Posterior cingulate gyrus (tissue), 11 donors: ENCODE results near the gene PDE4DIP.
"Not testable (repeated sequence)": the region's sequence is repeated elsewhere in the genome, so short reads cannot be mapped to it uniquely, and the experiment has no call there.

Experiments
- DNase-seq, 10 donors: peaks; one replicate each; pipeline versions ENCODE4 v3.0.0 to v3.0.0-alpha.2; 2020 to 2021; ENCODE audit warnings: mixed read lengths in 3 of 10
- intact Hi-C: fragments of 100-400 bp; cut with DNase I; formaldehyde crosslinking; loops from one replicate; pipeline ENCODE4 v1.15.1; 2023

Gene PDE4DIP

DNA sequence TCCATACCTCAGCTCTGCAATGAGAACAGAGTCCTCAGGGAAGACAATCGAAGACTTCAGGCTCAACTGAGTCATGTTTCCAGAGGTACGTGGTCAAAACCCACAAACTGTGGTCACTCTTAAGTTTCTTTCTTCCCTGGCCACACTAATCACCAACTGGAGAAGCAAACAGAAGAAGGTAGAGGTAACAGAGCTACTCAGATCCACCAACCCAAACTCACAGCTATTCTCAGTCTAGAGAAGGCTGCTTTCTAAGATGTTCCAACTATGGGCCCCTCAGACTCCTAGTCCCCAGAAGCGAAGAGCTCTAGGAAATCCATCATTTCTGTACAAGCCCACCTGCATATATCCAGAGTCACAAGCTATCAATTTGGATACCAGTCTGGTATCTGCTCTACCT lies 174.3 kb downstream of the PDE4DIP start:
- DNase-seq, intact Hi-C loops: not testable (repeated sequence)

DNA sequence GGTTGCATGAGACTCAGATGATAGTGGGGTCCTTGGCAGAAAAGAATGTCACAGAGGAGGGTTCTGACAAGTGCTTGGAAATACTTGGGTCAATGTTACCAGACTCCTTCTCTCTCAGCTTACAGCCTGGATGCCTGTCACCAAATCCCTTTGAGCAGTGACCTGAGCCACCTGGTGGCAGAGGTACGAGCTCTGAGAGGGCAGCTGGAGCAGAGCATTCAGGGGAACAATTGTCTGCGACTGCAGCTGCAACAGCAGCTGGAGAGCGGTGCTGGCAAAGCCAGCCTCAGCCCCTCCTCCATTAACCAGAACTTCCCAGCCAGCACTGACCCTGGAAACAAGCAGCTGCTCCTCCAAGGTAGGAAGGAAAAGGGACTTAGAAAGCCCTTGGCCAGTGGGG lies 180.1 kb downstream of the PDE4DIP start:
- intact Hi-C loops, DNase-seq: not testable (repeated sequence)

DNA sequence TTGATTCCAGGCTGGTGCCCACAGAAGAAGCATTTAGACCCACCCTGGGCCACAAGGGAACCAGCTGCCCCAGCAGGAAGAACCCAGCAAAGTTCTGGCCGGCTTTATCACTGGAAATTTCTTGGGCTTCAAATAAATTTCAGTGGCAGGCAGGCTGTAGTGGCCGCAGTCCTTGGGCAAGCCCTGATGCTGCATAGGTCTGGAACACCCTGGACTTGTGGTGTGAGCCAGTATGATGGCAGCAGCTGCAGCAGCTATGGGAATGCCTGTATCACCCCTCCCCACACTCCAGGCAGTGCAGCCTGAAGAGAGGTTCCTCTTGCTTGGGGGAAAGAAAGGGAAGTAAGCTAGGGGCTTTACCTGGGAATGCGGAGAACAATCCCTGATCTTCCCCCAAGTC lies 189.7 kb downstream of the PDE4DIP start:
- intact Hi-C loops, DNase-seq: not testable (repeated sequence)

DNA sequence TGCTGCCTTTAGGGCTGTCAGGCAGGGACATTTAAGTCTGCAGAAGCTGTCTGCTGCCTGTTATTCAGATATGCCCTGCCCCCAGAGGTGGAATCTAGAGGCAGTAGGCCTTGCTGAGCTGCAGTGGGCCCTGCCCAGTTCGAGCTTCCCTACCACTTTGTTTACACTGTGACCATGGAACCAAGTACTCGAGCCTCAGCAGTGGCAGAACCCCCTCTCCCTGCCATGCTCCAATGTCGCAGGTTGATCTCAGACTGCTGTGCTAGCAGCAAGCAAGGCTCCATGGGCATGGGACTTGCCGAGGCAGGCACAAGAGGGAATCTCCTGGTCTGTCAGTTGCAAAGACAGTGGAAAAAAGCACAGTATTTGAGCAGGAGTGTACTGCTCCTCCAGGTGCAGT lies 198.8 kb downstream of the PDE4DIP start:
- intact Hi-C loops, DNase-seq: not testable (repeated sequence)

DNA sequence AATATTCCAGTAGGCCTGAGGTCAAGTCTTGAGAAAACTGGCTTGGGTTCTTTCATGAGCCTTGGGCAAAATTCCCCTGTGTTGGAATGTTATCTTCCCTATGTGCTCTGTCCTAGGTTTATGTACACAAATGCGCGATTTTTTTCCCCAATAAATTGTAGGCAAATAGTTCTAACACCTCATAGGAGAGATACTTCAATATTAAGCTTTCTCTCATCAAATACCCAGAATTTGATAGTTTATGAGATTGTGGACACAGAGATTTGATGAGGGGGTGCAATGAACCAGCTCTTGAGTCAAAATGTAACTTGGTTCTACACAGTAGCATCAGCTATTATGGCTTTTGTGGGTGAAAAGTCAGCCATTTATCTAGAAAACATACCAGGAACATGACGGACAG lies 220.4 kb downstream of the PDE4DIP start:
- DNase-seq, intact Hi-C loops: not testable (repeated sequence)

DNA sequence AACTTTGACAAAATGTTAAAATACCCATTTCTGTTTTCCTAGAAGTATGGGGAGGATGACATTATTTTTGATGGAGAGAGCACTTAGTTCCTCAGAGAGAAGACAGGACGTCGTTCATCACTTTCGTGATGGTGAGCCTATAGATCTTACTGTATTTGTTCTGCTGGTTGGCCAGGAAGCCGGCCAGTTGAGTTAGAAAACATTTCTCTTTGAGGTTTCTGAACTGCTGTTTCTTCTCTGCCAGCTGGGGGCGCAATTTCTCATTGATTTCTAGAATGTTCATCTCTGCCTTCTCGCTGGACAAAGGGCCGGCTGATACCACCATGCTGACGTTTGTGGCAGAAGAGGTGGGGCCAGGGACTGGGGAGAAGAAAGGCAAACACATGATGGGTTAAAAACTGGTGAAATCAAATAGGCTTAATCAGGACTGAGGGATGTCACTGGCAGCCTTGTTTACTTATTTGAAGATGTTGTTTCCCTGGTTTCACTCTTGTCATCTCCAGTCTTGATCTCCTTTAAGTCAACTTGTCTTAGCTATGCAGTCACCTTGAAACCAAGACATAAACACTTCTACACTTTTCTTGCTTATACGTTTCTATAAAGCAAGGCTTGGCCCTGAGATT lies 231.4 kb downstream of the PDE4DIP start:
- DNase-seq, intact Hi-C loops: not testable (repeated sequence)
